Osteoblast (primary cell): ENCODE measurements around the gene PIEZO2. TPM values are rescaled to one million over a fixed set of nuclear protein-coding genes. Genes with fewer than 3 reads are reported as not detected.

Experiments used
- DNase-seq: peaks from one replicate; pipeline ENCODE4 v3.0.0; 2011; ENCODE audit warnings: low spot score, mixed read lengths; ENCODE audit not compliant: insufficient read length; ENCODE audit errors: missing footprints
- H2AFZ ChIP-seq: 2 replicates; pipeline ENCODE4 v1.6.0; 2011; ENCODE audit warnings: mild to moderate bottlenecking, low read length
- H3K27ac ChIP-seq: 2 replicates; pipeline ENCODE4 v1.5.1; 2011; ENCODE audit warnings: mild to moderate bottlenecking, low read depth, low read length, moderate library complexity
- H3K27me3 ChIP-seq: 2 replicates; pipeline ENCODE4 v1.6.0; 2012; ENCODE audit warnings: mild to moderate bottlenecking, control low read depth, inconsistent platforms, low read length, moderate library complexity; ENCODE audit not compliant: insufficient read depth
- H3K36me3 ChIP-seq: 2 replicates; pipeline ENCODE4 v1.5.1; 2011; ENCODE audit warnings: mild to moderate bottlenecking, low read length, control low read depth, moderate library complexity; ENCODE audit not compliant: insufficient read depth
- H3K4me1 ChIP-seq: 2 replicates; pipeline ENCODE4 v1.5.1; 2011; ENCODE audit warnings: mild to moderate bottlenecking, low read length, control low read depth, moderate library complexity; ENCODE audit not compliant: insufficient read depth
- H3K4me2 ChIP-seq: 2 replicates; pipeline ENCODE4 v1.6.0; 2011; ENCODE audit warnings: mild to moderate bottlenecking, low read length; ENCODE audit not compliant: insufficient read depth
- H3K4me3 ChIP-seq: fragments of 200-600 bp; sonication (generic); 3 replicates; pipeline ENCODE4 v1.5.1; 2012; ENCODE audit warnings: mild to moderate bottlenecking, low read length, inconsistent platforms; ENCODE audit not compliant: insufficient read depth
- H3K79me2 ChIP-seq: 2 replicates; pipeline ENCODE4 v1.6.0; 2012; ENCODE audit warnings: mild to moderate bottlenecking, low read length, control low read depth, inconsistent platforms; ENCODE audit not compliant: insufficient read depth
- H3K9me3 ChIP-seq: 2 replicates; pipeline ENCODE4 v1.5.1; 2011; ENCODE audit warnings: low read depth, low read length, control low read depth
- H4K20me1 ChIP-seq: 2 replicates; pipeline ENCODE4 v1.6.0; 2012; ENCODE audit warnings: mild to moderate bottlenecking, low read length, control low read depth; ENCODE audit not compliant: insufficient read depth
- total RNA-seq: library from RNA; depleted of rRNA; stranded (reverse); fragments of >200 nt; gene quantifications from 2 replicates; pipeline ENCODE4 v1.2.3, GENCODE V29; 2012
- TF ChIP-seq, protein P1 (sequence below): IDR thresholded peaks from 2 replicates; pipeline ENCODE4 v1.5.1; 2011; ENCODE audit warnings: mild to moderate bottlenecking, low read depth, low read length, moderate library complexity; ENCODE audit errors: extremely low read depth

The PIEZO2 gene
- total RNA-seq, 1 donor, result 46.7 TPM

DNA sequence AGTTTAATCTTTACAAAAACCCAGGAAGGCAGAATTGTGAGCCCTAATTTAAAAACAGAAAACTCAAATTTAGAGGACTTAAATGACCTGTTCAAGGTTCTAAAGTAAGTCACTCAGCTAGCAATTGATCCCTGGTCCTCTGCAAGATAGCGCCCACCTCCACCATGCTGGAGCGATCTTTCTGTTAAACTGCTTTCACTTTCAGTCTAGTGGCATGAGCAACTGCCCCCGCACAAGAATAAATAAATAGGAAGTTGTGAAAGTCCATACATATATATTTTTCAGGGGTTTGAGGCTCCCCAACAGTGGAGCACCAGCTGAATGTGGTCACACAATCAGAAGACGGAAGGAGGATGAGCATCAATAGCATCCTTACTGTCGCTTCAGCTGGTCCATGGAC, 405.6 kb downstream of the PIEZO2 start:
- Histone ChIP-seq H3K4me3 (no peak overlapping the region), H3K9me3 (no peaks in the 10 kb centered on the region), H3K79me2 (no peaks in the 10 kb centered on the region), H4K20me1 (no peaks in the 10 kb centered on the region), H3K4me1 (peaks cover 8% of the 10 kb centered on the region), H3K36me3 (no peaks in the 10 kb centered on the region), H2AFZ (no peak overlapping the region), H3K27me3 (peaks cover 6% of the 10 kb centered on the region), H3K27ac (no peak overlapping the region), H3K4me2 (no peak overlapping the region)
- DNase-seq, result no peak
- TF ChIP-seq, protein P1, sequence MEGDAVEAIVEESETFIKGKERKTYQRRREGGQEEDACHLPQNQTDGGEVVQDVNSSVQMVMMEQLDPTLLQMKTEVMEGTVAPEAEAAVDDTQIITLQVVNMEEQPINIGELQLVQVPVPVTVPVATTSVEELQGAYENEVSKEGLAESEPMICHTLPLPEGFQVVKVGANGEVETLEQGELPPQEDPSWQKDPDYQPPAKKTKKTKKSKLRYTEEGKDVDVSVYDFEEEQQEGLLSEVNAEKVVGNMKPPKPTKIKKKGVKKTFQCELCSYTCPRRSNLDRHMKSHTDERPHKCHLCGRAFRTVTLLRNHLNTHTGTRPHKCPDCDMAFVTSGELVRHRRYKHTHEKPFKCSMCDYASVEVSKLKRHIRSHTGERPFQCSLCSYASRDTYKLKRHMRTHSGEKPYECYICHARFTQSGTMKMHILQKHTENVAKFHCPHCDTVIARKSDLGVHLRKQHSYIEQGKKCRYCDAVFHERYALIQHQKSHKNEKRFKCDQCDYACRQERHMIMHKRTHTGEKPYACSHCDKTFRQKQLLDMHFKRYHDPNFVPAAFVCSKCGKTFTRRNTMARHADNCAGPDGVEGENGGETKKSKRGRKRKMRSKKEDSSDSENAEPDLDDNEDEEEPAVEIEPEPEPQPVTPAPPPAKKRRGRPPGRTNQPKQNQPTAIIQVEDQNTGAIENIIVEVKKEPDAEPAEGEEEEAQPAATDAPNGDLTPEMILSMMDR, result no peak

DNA sequence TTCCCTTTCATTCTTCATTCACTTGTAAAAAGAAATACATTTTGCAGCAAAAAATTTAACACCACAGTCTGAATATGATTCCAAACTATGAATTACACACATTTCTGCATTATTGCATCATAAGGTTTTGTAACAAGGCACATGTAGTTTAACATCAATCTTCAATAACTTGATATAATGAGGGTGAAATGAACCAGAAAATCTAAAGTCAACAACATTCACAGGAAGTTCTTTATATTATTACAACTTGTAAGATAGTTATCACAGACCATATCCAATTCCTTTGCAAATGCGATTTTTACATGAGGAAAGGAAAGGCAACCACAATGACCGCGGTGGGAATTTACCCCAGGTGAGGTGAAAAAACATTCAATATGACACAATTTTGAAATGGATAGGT, 410.2 kb downstream of the PIEZO2 start:
- Histone ChIP-seq H2AFZ (no peak overlapping the region), H3K4me1 (no peaks in the 10 kb centered on the region), H3K27ac (no peak overlapping the region), H3K4me2 (no peak overlapping the region), H3K27me3 (no peaks in the 10 kb centered on the region), H3K9me3 (no peaks in the 10 kb centered on the region), H3K79me2 (no peaks in the 10 kb centered on the region), H3K36me3 (no peaks in the 10 kb centered on the region), H3K4me3 (no peak overlapping the region), H4K20me1 (no peaks in the 10 kb centered on the region)
- no peak for DNase-seq
- TF ChIP-seq, protein P1, result no peak

DNA sequence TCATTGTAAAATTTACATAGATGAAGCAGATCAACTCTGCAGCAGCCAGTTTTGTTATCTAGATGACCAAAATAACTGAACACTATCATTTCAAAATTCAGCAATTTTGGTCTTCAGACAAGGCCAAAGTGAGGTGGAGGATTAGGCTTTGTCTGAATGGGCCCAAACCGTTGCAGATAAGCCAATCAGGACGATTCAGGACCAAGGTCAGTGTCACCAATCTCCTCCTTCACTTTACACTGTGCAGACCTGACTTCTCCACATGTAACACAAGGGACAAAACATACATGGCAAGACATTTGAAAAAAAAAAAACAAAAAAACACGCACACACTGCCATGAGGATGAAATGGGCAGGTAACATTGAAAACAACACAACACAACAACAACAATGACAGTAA, 412.4 kb downstream of the PIEZO2 start:
- Histone ChIP-seq H3K4me2 (no peak overlapping the region), H3K36me3 (no peaks in the 10 kb centered on the region), H3K79me2 (no peaks in the 10 kb centered on the region), H3K27me3 (no peaks in the 10 kb centered on the region), H3K9me3 (no peaks in the 10 kb centered on the region), H2AFZ (no peak overlapping the region), H3K4me3 (no peak overlapping the region), H3K4me1 (no peaks in the 10 kb centered on the region), H3K27ac (no peak overlapping the region), H4K20me1 (no peaks in the 10 kb centered on the region)
- no peak for DNase-seq
- TF ChIP-seq, protein P1, result no peak

DNA sequence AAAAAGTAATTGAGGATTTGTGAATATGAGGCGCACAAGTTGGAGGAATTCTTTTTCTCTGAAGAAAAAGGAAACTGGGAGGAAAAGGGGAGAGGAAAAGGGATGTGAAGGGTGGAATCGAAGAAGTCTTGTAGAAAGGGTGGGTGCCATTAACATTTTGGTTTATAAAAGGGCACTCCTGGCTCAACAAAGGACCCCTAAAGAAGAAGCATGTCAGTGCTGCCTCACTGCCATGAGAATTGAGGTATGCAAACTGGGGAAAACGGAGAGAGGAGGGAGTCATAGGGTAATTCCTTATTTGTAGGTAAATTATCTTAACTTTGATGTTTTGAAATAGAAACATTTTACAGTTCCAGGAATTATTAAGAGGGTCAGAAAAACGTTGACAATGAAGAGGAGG, 416.4 kb downstream of the PIEZO2 start:
- H4K20me1 ChIP-seq, result no peaks in the 10 kb centered on the region
- no peaks in the 10 kb centered on the region for H3K27me3 ChIP-seq
- no peak overlapping the region for H3K27ac ChIP-seq
- H3K4me1 ChIP-seq, result no peaks in the 10 kb centered on the region
- TF ChIP-seq, protein P1, result no peak
- no peak overlapping the region for H3K4me2 ChIP-seq
- H3K36me3 ChIP-seq, result no peaks in the 10 kb centered on the region
- no peaks in the 10 kb centered on the region for H3K9me3 ChIP-seq
- H2AFZ ChIP-seq, result no peak overlapping the region
- H3K79me2 ChIP-seq, result no peaks in the 10 kb centered on the region
- no peak for DNase-seq
- no peak overlapping the region for H3K4me3 ChIP-seq
